Measurements from ENCODE around the gene MALL.
"Not testable (repeated sequence)": the region's sequence is repeated elsewhere in the genome, so short reads cannot be mapped to it uniquely, and the experiment has no call there.

Gene MALL

DNA sequence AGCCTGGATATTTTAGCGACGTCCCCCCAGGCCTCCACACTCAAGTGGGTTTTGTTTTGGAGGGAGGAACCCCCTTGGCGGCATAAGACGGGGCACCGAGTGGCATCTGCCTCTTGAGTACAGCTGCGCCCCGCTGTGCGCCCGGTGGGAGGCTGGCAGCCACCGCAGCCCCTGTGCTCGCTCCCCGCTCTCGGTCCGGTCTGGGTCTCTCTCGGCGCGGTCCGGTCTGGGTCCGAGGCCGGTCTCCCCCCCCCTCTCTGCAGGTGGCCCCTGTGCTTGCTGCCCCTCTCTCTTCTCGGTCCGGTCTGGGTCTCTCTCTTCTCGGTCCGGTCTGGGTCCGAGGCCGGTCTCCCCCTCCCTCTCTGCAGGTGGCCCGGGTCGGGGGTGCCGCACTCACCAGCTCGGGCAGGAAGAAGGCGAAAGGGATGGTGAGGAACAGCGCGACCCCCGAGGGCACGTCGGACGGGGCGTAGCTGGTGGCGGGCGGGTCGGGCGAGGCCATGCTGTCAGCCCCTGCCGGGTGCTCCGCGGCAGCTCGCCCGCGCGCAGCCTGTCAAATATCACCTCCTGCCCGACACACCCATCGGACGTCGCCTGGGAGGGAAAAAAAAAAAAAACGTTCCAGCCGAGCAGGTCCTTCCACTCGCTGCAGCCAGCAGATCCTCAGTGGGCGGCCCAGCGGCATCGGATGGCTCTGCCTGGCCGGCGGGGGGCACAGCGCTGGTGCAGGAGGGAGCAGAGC is at the start of gene MALL:
TSS of gene MALL (minus strand) at position 532 of the 742 bp plus-strand sequence. CDS start at position 502, 30 bp downstream.
- DNase-seq (ENCODE audit: low spot score): peak; percentile 75

DNA sequence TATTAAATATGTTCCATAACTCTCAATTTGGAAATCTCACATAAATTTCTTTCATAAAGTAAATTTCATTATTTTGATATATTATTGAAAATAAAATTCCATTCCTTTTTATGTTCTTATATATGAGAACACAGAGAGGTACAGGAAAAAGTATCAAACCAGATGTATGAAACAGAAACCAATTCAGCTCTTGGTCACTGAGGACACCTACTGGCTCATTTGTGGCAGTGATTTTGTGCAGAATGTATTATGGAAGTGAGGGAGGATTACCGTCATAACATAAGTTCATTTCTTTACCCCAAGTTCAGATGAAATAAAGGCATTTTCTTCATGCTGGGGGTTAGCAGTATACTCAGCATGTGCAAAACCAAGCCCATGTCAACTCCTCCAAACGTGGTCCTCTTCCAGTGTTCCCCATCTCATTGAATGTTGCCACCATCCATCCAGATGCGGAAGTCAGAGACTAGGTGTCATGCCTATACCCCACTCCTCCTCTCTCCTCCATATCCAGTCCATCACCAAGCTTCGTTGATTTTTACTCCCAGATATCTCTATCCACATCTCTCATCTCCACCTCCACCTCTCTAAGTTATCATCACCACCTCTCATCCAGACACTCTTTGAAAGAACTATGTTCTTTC is 41.7 kb upstream of the MALL start:
- DNase-seq (ENCODE audit: low spot score): peak; percentile 54

DNA sequence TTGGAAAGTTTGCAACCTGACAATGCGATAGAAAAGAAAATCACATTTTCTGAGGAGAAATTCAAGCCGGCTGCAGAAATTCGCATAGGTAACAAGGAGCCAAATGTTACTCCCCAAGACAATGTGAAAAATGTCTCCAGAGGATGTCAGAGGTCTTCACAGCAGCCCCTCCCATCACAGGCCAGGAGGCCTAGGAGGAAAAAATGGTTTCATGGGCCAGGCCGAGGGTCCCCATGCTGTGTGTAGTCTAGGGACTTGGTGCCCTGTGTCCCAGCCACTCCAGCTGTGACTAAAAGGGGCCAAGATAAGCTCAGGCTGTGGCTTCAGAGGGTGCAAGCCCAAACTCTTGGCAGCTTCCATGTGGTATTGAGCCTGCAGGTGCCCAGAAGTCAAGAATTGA is 39.2 kb upstream of the MALL start:
- DNase-seq (ENCODE audit: low spot score): not testable (repeated sequence)

DNA sequence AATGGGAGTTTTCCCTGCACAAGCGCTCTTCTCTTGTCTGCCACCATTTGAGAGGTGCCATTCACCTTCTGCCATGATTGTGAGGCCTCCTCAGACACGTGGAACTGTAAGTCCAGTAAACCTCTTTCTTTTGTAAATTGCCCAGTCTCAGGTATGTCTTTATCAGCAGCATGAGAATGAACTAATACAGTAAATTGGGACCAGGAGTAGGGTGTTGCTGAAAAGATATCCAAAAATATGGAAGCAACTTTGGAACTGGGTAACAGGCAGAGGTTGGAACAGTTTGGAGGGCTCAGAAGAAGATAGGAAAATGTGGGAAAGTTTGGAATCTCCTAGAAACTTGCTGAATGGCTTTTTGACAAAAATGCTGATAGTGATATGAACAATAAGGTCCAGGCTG is 38.6 kb upstream of the MALL start:
- not testable (repeated sequence) for DNase-seq (ENCODE audit: low spot score)

DNA sequence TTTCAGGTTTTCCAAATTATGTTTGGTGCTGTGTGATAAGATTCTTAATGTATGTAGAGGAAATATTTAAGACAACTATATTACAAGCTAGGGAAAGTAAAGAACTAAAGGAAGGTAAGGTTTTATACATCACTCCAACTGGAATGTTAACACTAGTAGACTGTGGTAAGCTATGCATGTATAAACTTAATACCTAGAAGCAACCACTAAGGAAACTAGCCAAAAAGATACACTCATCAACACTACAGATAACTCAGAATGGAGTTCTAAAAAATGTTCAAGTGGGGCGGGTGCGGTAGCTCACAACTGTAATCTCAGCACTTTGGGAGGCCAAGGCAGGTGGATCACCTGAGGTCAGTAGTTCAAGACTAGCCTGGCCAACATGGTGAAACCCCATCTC is 37.8 kb upstream of the MALL start:
- DNase-seq (ENCODE audit: low spot score): no peak

DNA sequence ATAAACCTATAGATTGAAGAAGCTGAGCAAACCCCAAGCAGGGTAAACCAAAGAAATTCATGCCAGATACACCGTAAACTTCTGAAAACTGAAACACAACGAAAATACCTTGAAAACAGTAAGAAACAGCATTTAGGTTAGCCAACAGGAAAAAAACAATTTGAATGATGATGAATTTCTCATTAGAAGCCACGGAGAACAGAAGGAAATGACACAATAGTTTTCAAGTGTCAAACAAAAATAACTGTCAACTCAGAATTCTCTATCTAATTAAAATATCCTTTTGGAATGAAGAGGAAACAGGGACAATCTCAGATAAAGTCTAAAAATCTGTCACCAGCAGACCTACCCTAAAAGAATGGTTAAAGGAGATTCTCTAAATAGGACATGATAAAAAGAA is 37.3 kb upstream of the MALL start:
- DNase-seq (ENCODE audit: low spot score): no peak

DNA sequence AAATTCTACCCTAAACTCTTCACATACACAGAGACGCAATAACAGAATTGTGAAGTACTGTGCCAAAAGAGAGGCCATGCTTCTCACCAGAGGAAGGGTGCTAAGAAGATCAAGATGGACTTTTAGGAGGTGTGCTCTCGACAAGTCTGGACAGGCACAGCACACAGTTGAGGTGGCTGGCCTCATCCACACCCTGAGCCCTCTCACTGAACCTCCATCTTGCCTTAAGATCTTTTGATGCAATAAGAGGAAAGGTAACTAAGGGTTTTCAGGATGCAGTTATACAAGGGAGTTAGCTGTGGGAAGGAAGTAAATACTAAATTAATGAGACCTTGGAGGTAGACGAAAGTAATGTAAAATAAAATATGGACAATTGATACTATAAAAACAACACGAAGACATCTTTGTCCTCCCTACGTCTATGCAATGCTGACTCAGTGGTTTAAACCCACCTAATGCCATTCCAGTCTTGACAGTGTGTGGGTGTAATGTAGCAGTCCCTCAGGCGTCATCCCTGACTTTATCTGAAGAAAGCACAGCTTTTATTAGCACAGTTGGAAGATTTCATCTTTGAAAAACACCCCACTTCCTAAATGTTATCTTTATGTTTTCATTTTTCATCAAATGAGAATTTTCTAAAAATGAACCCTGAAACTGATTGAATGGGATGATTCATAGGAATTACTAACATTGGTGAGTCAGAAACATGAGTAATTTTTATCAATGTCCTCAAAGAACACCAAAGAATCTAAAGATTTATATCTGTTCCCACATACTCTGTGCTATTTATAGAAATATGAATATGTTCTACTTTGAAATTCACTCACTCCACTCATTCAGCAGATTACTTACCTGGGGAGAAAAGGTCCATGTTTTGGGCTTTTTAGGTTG is 34.0 kb upstream of the MALL start:
- DNase-seq (ENCODE audit: low spot score): no peak

DNA sequence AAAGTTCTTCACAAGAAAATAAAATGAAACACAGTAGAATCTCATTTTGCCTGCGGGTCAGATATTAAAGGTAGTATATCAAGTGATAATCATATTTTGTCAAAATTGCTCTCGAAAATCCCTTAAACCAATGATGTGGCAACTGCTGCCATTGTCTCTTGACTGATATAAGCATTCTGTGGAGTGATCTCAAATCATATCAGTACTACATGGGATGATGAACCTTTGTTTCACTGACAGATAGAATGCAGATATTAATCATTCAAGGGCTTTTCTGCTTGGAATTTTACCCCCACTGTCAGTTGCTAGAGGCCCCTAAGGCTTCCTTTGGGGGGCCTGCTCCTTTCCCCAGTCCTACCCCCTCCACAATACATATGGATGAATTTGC is 31.3 kb upstream of the MALL start:
- no peak for DNase-seq (ENCODE audit: low spot score)

DNA sequence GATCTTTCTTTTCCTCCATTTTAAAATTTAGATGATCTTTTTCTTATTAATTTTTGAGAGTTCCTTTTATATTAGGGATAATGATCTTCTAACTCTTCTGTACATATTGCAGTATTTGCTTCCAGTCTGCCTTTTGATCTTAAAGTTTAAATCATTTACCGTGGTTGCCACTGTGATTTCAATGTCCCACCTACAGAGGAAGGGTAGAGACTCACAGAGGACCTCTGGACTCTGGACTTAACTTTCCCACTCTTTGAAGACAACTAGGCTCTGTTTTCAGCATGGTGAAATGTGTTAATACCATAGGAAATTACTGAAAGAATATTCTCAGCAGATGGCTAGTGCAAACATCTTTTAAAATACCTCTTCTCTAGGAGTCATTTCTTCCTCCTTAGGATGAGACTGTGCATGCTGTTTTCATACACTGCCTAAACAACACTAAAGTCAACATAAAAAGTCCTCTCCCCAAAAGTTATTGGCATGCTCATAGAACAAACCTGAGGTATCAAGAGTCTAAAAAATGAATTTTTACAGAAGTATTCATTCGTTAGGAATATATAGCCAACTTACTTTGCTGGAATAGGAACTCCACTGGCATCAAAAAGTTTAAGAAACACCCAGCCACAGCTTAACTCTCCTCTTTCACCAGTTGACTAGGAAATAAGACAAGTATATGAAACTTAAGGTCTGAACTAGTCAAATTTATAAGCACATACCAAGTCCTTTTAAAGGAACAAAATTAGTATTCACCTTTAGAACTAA is 30.7 kb upstream of the MALL start:
- DNase-seq (ENCODE audit: low spot score): no peak

DNA sequence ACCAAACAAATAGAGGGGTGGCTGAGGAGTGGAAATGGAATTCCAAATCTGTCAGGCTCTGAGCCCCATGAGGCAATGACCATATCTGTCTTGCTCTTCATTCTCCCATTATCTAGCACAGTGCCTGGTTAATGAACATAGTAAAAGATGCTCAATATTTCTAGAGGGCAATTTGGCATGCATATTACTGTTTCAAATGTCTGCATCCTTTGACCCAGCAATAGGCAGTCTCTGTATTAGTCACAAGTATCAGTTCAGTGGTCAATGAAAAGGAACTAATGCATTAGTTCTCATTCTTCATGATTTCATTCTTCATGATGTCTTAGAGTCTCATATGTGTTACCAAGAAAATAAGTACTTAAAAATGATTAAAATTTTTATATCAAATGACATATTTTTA is 28.4 kb upstream of the MALL start:
- no peak for DNase-seq (ENCODE audit: low spot score)

DNA sequence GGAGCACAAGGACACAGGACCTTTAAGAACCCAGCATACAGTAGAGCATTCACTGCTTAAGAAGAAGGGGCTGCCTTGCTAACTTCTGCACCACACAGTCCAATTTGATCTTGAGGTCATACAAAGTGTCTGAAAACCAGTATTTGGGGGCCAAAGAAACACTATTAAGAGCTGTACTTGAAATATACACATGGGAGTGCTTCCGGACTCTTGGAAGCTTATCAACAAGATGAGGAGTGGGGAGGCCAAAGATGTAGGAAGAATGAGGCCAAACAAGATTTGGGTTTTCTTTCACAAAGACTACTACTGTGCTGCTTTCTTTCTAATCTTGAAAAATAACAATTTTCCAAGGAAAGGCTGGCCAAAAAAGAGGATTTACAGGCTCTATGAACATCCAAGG is 24.8 kb upstream of the MALL start:
- DNase-seq (ENCODE audit: low spot score): no peak

DNA sequence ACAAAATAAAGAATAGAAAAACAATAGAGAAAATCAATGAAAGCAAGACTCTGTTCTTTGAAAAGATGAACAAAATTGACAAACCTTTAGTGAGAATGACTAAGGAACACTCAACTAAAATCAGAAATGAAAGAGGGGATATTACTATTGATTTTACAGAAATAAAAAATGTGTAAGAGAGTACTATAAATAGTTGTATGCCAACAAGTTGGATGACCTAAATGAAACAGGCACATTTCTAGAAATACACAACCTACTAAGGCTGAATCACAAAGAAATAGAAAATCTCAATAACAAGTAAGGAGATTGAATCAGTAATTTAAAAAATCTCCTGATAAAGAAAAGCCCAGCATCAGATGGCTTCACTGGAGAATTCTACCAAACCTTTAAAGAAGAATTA is 18.4 kb upstream of the MALL start:
- DNase-seq (ENCODE audit: low spot score): no peak

DNA sequence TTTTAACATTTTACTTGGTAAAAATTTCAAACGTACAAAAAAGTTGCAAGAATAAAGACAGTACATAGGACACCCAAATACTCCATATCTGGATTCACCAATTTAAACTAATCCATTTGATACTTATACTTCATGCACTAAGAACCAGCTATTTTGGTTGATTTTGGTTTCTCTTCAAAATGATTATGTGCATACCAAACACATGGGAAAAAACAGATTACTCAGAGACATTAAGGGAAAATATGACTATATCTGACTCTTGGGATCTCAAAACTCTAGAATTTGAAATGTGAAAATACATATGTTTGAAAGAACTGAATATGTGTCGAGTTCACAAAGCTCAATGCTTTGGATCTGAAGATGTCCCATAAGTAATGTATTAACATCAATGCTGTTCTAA is 15.5 kb upstream of the MALL start:
- no peak for DNase-seq (ENCODE audit: low spot score)

DNA sequence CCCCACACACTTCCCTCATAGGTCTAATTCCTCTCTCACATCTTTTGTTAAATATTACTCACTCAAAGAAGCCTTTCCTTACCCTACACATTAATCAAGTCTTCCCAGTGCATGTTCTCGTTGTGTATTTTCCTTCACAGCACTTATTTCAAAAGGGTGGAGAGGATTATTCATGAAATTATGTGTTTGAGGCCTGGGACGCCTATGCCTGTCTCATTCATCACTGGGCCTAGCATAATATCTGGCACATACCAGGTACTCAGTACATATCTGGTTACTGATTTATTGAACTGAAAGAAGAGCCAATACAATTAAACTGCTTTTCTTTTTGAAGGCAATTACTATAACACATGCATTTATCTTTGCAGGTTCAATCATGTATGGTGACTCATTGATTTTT is 15.1 kb upstream of the MALL start:
- no peak for DNase-seq (ENCODE audit: low spot score)

DNA sequence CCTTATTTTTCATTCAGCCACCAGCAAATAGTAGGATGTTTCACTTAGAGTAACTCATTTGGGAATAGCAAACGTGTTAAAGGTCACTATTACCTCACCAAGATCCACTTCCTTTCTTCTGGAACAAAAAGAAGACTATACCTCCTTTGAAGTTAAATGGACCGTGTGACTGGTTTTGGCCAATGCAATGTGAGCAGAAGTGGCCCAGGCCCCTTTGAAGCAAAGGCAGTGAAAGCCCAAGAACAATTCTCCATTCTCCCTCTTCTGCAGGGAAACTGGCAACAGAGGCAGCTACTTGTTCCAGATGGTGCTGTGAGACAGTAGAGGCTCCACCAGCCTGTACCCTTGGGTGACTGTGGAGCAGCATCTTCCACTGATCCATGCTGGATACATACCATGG is 11.3 kb upstream of the MALL start:
- DNase-seq (ENCODE audit: low spot score): no peak

DNA sequence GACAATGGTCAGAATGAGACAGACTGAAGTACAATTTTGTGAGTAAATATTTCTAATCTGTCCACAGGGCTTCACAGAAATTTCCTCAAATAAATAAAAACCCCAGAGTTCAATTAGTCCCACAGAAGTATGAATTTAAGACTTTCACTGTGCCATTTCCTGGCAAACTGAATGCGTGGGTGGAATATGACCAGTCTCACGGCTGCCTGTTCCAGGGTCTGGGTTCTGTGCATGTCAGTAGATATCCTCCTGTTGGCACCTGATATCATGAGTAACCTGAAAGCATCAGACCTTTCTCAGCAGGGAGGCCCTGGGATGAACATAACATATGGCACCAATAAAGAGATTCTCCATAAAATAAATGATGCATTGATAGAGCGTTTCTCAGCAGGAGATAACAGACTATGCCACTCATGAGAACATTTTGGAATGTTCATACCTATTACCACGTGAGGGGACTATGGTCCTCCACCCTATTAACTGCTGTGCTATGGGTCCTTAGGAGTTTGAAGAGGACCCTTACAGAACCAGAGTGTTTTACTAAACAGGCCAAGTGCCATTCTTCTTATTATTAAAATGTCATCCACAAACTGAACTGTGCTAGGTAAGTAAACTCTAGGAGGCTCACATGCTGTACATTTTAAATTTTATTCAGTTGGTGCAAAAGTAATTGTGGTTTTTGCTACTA is 10.6 kb upstream of the MALL start:
- no peak for DNase-seq (ENCODE audit: low spot score)

DNA sequence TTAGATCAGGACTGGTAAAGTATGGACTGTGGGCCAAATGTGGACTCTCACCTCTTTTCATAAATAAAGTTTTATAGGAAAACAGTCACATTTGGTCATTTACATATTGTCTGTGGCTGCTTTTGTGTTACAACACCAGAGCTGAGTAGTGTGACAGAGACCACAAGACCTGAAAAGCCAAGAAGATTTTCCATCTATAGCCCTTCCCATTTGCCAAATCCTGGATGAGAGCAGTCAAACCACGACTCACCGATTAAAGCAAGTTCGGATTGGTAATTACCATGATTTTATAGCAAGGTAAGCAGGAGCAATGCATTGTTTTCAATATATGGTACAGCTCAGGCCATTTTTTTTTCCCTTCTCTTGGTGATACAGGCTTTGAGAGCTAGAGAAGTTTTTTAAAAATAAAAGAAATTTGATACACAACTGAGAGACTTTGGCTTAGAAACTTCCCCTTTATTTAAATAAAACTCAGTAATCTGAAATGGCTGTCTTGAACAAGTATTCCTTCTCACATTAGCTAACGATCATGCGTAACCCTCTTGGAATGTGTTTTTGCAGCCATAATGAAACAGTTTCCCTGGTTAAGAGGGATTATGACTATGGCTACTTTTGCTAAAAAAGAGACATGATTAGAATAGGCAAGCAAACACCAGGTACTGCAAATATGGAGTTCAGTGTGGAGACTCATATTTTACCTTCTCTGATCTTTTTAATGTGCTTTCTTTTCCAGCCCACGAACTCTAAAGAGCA is 9.5 kb upstream of the MALL start:
- DNase-seq (ENCODE audit: low spot score): no peak

DNA sequence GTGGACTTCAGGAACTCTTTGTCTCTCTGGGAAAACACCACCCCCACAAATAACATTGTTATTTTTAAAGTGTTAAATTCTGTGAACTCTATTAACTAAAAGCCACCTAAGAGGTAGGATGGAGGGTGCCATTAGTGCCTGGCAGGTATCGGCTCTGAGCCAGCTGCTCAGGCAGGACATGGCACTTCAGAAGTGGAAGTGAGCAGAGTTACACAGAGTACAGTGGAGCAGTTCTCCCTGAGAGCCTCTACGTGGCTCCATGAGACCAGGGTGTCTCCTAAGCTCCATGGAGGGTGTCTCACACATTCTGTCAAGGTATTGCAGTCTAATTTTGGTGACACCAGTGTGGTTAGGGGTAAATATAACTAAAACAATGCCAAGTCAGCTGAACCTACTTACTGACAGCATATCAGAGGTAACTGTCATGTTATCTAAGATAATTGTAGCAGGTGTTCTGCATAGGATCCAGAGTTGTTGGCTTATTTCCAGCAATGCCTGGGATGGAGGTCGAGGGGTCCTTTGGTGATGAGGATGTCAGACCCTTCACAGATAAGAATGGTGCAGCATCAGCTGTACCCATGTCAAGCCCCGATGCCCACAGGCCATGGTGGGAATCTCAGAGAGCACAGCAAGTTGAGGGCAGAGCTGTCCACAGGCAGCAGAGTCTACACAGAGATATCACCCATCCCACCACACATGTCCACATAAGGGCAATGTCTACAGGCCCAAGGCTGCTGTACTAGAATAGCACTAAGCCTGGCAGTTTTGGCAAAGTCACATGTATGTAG is 8.6 kb upstream of the MALL start:
- DNase-seq (ENCODE audit: low spot score): no peak

DNA sequence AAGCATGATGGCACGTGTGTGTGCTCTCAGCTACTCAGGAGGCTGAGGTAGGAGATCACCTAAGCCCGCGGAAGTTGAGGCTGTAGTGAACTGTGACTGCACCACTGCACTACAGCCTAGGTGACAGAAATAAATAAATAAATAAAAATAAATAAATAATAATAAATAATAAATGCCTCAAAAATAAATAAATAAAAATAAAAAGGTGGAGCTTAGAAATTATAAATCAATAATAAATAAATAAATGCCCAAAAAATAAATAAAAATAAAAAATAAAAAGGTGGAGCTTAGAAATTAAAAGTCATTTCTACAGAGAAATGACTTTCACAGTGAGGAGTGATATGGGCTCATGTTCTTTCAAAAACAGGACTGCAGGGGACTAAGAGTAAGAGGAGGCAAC is 6.0 kb upstream of the MALL start:
- DNase-seq (ENCODE audit: low spot score): no peak

DNA sequence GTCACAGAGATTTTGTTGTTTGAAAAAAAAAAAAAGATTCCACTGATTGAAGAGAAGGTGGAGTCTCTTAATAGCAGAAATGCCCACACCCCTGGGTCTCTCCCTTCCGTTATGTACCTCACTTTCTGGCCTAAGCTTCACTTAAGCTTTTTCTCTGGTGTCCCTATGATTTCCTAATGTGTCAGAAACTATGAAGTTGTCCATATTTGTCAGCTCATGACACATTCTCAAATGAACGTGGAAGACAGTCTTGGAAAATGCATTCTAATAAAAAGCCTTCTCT is 5.4 kb upstream of the MALL start:
- no peak for DNase-seq (ENCODE audit: low spot score)

Measured in iPS-NIHi11 (cell line).